Endothelial cell of umbilical vein (primary cell): ENCODE results near the gene ERGIC1.

Source experiments
- CTCF ChIP-seq, 2 donors: IDR thresholded peaks; 1 replicate in 1 of 2; 2 replicates in 1 of 2; pipeline ENCODE4 v1.5.1; 2011; ENCODE audit warnings: low read length in 2 of 2, mild to moderate bottlenecking in 2 of 2, moderate library complexity in 2 of 2, control low read depth in 1 of 2, inconsistent platforms in 1 of 2, low read depth in 1 of 2; ENCODE audit not compliant: insufficient read depth in 1 of 2; ENCODE audit errors: extremely low read depth in 1 of 2
- POLR2A ChIP-seq: IDR thresholded peaks from 2 replicates; pipeline ENCODE4 v1.6.1; 2012; ENCODE audit warnings: low read depth, mild to moderate bottlenecking, control low read depth, low read length
- POLR2AphosphoS5 ChIP-seq: IDR thresholded peaks from 2 replicates; pipeline ENCODE4 v1.6.1; 2012; ENCODE audit warnings: low read depth, mild to moderate bottlenecking, control low read depth, low read length, moderate library complexity; ENCODE audit not compliant: insufficient read depth

DNA sequence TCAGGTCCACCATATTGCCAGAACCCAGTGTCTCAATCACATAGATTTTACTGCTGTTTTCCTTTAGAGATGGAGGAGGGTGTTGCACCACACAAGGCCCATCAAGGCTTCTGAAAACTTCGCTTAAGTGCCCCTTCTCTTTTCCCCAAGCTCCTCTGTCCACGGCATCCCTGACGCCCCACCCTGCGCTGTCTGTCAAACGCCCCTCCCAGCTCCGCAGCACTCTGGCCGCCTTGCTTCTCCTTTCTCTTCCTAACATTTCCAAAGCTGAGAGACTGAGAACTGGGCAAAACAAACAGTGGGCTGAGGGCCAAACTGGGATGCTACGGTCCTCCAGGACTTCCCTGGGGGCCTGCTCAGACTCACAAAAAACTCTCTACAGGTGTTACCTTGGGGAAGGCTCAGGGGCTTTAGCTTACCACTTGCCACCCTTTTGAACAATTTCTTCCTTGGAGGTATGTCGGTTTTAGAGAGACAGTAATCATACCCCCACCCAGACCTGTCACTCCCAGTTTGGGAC, 28.3 kb upstream of the ERGIC1 start:
- no peak for TF ChIP-seq CTCF (IDR thresholded peaks at IDR 0.05; ENCODE audit: extremely low read depth in 1 of 2, insufficient read depth in 1 of 2, low read depth in 1 of 2, low read length in 2 of 2)
- TF ChIP-seq POLR2AphosphoS5 = no peak
- no peak for TF ChIP-seq POLR2A
